Osteocyte (in vitro differentiated cells): ENCODE measurements around the gene EMP2. TPM values are rescaled to one million over a fixed set of nuclear protein-coding genes. Genes with fewer than 3 reads are reported as not detected.

Source experiments
- DNase-seq: peaks from one replicate; pipeline ENCODE4 v3.0.0; 2021; ENCODE audit warnings: mixed read lengths; ENCODE audit not compliant: unreplicated experiment; ENCODE audit errors: extremely low spot score
- H3K27ac Mint-ChIP-seq: one replicate; pipeline ENCODE4 v1.8.0; 2021; ENCODE audit warnings: mild to moderate bottlenecking, mixed read lengths; ENCODE audit not compliant: unreplicated experiment
- H3K27me3 Mint-ChIP-seq: one replicate; pipeline ENCODE4 v1.8.0; 2021; ENCODE audit warnings: mixed read lengths; ENCODE audit not compliant: unreplicated experiment
- H3K36me3 Mint-ChIP-seq: one replicate; pipeline ENCODE4 v1.8.0; 2021; ENCODE audit warnings: mixed read lengths; ENCODE audit not compliant: unreplicated experiment
- H3K4me1 Mint-ChIP-seq: one replicate; pipeline ENCODE4 v1.8.0; 2021; ENCODE audit warnings: mixed read lengths; ENCODE audit not compliant: unreplicated experiment
- H3K4me3 Mint-ChIP-seq: one replicate; pipeline ENCODE4 v1.8.0; 2021; ENCODE audit warnings: mild to moderate bottlenecking, moderate library complexity, mixed read lengths; ENCODE audit not compliant: unreplicated experiment
- H3K9me3 Mint-ChIP-seq: one replicate; pipeline ENCODE4 v1.8.0; 2021; ENCODE audit warnings: mixed read lengths; ENCODE audit not compliant: unreplicated experiment
- total RNA-seq: library from RNA; stranded (reverse); gene quantifications from 2 replicates; pipeline ENCODE4 v1.2.1, GENCODE V29; 2021
- TF ChIP-seq, protein P1 (sequence below): fragments of 200-600 bp; sonication (generic); IDR thresholded peaks from 2 replicates; pipeline ENCODE4 v1.5.0; 2021; ENCODE audit warnings: antibody characterized with exemption, mild to moderate bottlenecking, moderate library complexity

The EMP2 gene
- total RNA-seq, 1 donor from 2014 or later, result 5.9 TPM

DNA sequence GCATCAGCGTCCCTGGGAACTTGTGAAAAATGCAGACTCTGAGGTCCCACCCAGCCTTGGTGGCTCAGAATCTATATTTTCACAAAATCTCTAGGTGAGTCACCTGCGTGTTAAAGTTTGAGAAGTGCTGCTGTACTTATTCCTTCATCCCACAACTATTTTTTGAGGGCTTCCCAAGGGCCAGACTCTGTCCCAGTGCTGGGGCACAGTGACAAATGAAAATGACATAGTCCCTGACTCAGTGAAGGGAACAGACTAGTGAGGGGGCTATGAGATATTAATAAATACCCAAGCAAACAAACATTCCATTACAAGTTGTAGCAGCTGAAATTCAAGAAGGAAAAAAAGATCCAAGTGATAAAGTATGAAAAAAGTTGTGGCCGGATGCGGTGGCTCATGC, 9.9 kb upstream of the EMP2 start:
- Mint-ChIP-seq H3K27me3 (peaks cover 39% of the 10 kb centered on the region), H3K27ac (no peak overlapping the region), H3K4me1 (no peaks in the 10 kb centered on the region), H3K9me3 (no peaks in the 10 kb centered on the region), H3K36me3 (no peaks in the 10 kb centered on the region), H3K4me3 (no peak overlapping the region)
- TF ChIP-seq, protein P1, sequence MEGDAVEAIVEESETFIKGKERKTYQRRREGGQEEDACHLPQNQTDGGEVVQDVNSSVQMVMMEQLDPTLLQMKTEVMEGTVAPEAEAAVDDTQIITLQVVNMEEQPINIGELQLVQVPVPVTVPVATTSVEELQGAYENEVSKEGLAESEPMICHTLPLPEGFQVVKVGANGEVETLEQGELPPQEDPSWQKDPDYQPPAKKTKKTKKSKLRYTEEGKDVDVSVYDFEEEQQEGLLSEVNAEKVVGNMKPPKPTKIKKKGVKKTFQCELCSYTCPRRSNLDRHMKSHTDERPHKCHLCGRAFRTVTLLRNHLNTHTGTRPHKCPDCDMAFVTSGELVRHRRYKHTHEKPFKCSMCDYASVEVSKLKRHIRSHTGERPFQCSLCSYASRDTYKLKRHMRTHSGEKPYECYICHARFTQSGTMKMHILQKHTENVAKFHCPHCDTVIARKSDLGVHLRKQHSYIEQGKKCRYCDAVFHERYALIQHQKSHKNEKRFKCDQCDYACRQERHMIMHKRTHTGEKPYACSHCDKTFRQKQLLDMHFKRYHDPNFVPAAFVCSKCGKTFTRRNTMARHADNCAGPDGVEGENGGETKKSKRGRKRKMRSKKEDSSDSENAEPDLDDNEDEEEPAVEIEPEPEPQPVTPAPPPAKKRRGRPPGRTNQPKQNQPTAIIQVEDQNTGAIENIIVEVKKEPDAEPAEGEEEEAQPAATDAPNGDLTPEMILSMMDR, result no peak
- DNase-seq, result no peak

DNA sequence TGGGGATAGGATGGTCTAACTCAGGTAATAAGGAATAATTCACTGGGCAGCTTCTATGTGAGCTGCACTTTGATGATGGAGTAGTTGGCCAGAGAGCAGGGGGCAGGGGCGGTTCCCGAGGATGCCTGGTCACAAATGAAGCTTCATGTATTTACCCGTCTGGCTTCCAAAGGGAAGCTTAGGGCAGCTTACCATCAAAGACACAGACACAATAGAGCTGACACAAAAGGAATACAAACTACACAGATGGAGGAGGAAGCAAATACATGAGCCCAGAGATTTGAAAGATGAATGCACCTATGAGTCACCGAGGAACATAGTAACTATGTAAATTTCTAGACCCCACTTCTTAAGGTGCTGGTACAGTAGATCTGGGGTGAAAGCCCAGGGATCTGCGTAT, 8.7 kb upstream of the EMP2 start:
- no peak for DNase-seq

DNA sequence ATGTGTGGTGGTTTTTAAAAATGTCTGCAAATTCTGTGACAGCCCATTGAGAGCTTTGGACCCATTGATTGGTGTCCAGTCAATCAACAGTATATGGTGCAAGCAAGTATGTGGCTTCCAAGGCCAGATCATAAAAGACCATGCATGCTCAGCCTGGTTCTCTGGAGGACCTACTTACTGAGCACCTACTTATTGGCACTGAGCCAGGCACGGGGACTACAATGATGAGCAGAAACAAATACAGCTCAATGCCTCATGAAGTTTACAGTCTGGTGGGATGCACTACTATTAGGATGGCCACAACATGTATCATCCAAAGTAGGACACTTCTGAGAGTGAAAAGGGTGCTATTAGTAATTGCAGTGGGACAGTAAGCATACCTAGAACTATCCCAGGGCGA, 7.2 kb upstream of the EMP2 start:
- Mint-ChIP-seq H3K4me1 (peaks cover 2% of the 10 kb centered on the region), H3K27ac (no peak overlapping the region), H3K27me3 (peaks cover 44% of the 10 kb centered on the region), H3K4me3 (no peak overlapping the region), H3K36me3 (no peaks in the 10 kb centered on the region), H3K9me3 (no peaks in the 10 kb centered on the region)
- TF ChIP-seq, protein P1, result no peak
- no peak for DNase-seq

More for the DNA sequence above, 8.7 kb upstream of the EMP2 start:
- H3K27ac Mint-ChIP-seq, result no peak overlapping the region
- peaks cover 2% of the 10 kb centered on the region for H3K4me1 Mint-ChIP-seq
- no peaks in the 10 kb centered on the region for H3K9me3 Mint-ChIP-seq
- no peak overlapping the region for H3K4me3 Mint-ChIP-seq
- TF ChIP-seq, protein P1, result no peak
- H3K36me3 Mint-ChIP-seq, result no peaks in the 10 kb centered on the region
- peaks cover 37% of the 10 kb centered on the region for H3K27me3 Mint-ChIP-seq

GRCh38 chr16:10584981-10585438, 4.6 kb upstream of the EMP2 start:
- Mint-ChIP-seq H3K27me3 (peaks cover 30% of the 10 kb centered on the region), H3K9me3 (no peaks in the 10 kb centered on the region), H3K36me3 (no peaks in the 10 kb centered on the region), H3K27ac (no peak overlapping the region), H3K4me3 (no peak overlapping the region), H3K4me1 (peaks cover 7% of the 10 kb centered on the region)
- no peak for DNase-seq
- TF ChIP-seq, protein P1, result no peak

DNA sequence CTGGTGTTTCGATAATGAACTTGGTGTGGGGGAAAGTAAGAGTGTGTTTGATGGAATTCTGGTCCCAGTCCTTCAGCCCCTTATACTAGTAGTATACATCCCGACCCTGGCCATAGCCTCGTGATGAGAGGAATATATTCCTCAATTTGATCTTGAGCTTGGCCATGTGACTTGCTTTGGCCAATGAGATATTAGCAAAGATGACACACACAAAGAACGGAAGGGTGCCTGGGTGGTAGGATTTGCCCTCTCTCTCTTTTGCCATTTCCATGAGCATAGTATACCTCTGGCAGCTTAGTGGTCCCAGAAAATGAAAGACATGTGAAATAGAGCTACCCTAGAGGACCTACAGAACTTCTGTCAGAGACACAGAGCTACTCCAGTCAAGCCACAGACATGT, 2.9 kb upstream of the EMP2 start:
- H3K27ac Mint-ChIP-seq, result no peak overlapping the region
- H3K4me3 Mint-ChIP-seq, result no peak overlapping the region
- H3K4me1 Mint-ChIP-seq, result peaks cover 17% of the 10 kb centered on the region
- TF ChIP-seq, protein P1, result no peak
- peaks cover 19% of the 10 kb centered on the region for H3K27me3 Mint-ChIP-seq
- no peak for DNase-seq
- H3K36me3 Mint-ChIP-seq, result no peaks in the 10 kb centered on the region
- no peaks in the 10 kb centered on the region for H3K9me3 Mint-ChIP-seq
